ENCODE data around the gene PSORS1C1.

Gene PSORS1C1

GRCh38 chr6:31090275-31090972 lies 24.2 kb upstream of the PSORS1C1 start:
- Histone ChIP-seq H3K36me3 (ENCODE audit: control insufficient read depth, low read length) (no peaks in the 10 kb centered on the region), H3K27me3 (ENCODE audit: control insufficient read depth, low read length) (peaks cover 18% of the 10 kb centered on the region), H4K20me1 (ENCODE audit: control insufficient read depth, insufficient read depth, low read depth, low read length) (no peaks in the 10 kb centered on the region), H3K9me2 (replicated peaks; ENCODE audit: control insufficient read depth, low read length) (no peaks in the 10 kb centered on the region), H3K27ac (ENCODE audit: low read depth, low read length) (no peak overlapping the region), H3F3A (ENCODE audit: control insufficient read depth, insufficient read depth) (no peaks in the 10 kb centered on the region), H3K9me3 (ENCODE audit: control insufficient read depth, insufficient read depth, low read length) (no peaks in the 10 kb centered on the region), H3K79me2 (ENCODE audit: control insufficient read depth, low read length) (no peaks in the 10 kb centered on the region), H3K4me2 (ENCODE audit: low read length) (no peak overlapping the region), H3K4me1 (ENCODE audit: control insufficient read depth, low read length) (no peaks in the 10 kb centered on the region), H3K4me3 (ENCODE audit: low read length) (no peak overlapping the region)
- TF ChIP-seq EZH2phosphoT487 (IDR thresholded peaks at IDR 0.05; ENCODE audit: borderline replicate concordance, low read length), result no peak
- TF ChIP-seq, protein P1, sequence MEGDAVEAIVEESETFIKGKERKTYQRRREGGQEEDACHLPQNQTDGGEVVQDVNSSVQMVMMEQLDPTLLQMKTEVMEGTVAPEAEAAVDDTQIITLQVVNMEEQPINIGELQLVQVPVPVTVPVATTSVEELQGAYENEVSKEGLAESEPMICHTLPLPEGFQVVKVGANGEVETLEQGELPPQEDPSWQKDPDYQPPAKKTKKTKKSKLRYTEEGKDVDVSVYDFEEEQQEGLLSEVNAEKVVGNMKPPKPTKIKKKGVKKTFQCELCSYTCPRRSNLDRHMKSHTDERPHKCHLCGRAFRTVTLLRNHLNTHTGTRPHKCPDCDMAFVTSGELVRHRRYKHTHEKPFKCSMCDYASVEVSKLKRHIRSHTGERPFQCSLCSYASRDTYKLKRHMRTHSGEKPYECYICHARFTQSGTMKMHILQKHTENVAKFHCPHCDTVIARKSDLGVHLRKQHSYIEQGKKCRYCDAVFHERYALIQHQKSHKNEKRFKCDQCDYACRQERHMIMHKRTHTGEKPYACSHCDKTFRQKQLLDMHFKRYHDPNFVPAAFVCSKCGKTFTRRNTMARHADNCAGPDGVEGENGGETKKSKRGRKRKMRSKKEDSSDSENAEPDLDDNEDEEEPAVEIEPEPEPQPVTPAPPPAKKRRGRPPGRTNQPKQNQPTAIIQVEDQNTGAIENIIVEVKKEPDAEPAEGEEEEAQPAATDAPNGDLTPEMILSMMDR (IDR thresholded peaks at IDR 0.05; ENCODE audit: low read depth, low read length, poor library complexity, severe bottlenecking), result no peak

GRCh38 chr6:31090973-31091364 lies 23.6 kb upstream of the PSORS1C1 start:
- no peaks in the 10 kb centered on the region for H3K79me2 ChIP-seq (ENCODE audit: control insufficient read depth, low read length)
- H3F3A ChIP-seq (ENCODE audit: control insufficient read depth, insufficient read depth), result no peaks in the 10 kb centered on the region
- H3K4me1 ChIP-seq (ENCODE audit: control insufficient read depth, low read length), result no peaks in the 10 kb centered on the region
- H3K4me2 ChIP-seq (ENCODE audit: low read length), result no peak overlapping the region
- H3K27ac ChIP-seq (ENCODE audit: low read depth, low read length), result no peak overlapping the region
- no peaks in the 10 kb centered on the region for H3K9me3 ChIP-seq (ENCODE audit: control insufficient read depth, insufficient read depth, low read length)
- H3K27me3 ChIP-seq (ENCODE audit: control insufficient read depth, low read length), result peaks cover 16% of the 10 kb centered on the region
- no peaks in the 10 kb centered on the region for H3K9me2 ChIP-seq (replicated peaks; ENCODE audit: control insufficient read depth, low read length)
- TF ChIP-seq EZH2phosphoT487 (IDR thresholded peaks at IDR 0.05; ENCODE audit: borderline replicate concordance, low read length), result no peak
- TF ChIP-seq, protein P1 (IDR thresholded peaks at IDR 0.05; ENCODE audit: low read depth, low read length, poor library complexity, severe bottlenecking), result no peak
- no peaks in the 10 kb centered on the region for H4K20me1 ChIP-seq (ENCODE audit: control insufficient read depth, insufficient read depth, low read depth, low read length)
- no peak overlapping the region for H3K4me3 ChIP-seq (ENCODE audit: low read length)
- no peaks in the 10 kb centered on the region for H3K36me3 ChIP-seq (ENCODE audit: control insufficient read depth, low read length)

DNA sequence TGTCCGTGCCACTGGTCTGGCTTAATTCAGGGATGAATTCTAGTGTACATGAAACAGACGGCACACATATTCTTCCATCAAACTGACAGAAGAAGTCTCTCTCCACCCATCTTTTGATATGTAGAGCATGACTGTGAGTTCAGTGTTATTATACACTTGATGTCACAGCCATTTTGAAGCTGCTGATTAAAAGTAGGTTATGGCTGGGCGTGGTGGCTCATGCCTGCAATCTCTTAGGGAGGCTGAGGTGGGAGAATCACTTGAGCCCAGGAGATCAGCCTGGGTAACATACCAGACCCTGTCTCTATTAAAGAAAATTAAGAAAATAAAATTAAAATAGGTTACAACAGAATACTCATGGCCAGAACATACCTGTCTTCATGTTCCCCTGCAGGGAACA lies 22.9 kb upstream of the PSORS1C1 start:
- Histone ChIP-seq H3K4me1 (ENCODE audit: control insufficient read depth, low read length) (no peaks in the 10 kb centered on the region), H3K4me2 (ENCODE audit: low read length) (no peak overlapping the region), H3K79me2 (ENCODE audit: control insufficient read depth, low read length) (no peaks in the 10 kb centered on the region), H3K27ac (ENCODE audit: low read depth, low read length) (no peak overlapping the region), H3K9me2 (replicated peaks; ENCODE audit: control insufficient read depth, low read length) (no peaks in the 10 kb centered on the region), H3F3A (ENCODE audit: control insufficient read depth, insufficient read depth) (no peaks in the 10 kb centered on the region), H4K20me1 (ENCODE audit: control insufficient read depth, insufficient read depth, low read depth, low read length) (no peaks in the 10 kb centered on the region), H3K9me3 (ENCODE audit: control insufficient read depth, insufficient read depth, low read length) (no peaks in the 10 kb centered on the region), H3K27me3 (ENCODE audit: control insufficient read depth, low read length) (peaks cover 11% of the 10 kb centered on the region), H3K4me3 (ENCODE audit: low read length) (no peak overlapping the region), H3K36me3 (ENCODE audit: control insufficient read depth, low read length) (no peaks in the 10 kb centered on the region)
- TF ChIP-seq, protein P1 (IDR thresholded peaks at IDR 0.05; ENCODE audit: low read depth, low read length, poor library complexity, severe bottlenecking), result no peak
- TF ChIP-seq EZH2phosphoT487 (IDR thresholded peaks at IDR 0.05; ENCODE audit: borderline replicate concordance, low read length), result no peak
